IMR-90 (cell line): ENCODE measurements around the gene RFX4. TPM values are rescaled to one million over a fixed set of nuclear protein-coding genes. Genes with fewer than 3 reads are reported as not detected.

Experiments used
- ATAC-seq: fragments of 200-7000 bp; cut with Tn5 transposase; 2 replicates; pipeline ENCODE4 v1.9.1; 2020; ENCODE audit warnings: low read depth, mild to moderate bottlenecking, moderate library complexity
- BruUV-seq: library from RNA; stranded (reverse); fragments of 400-500 nt; replicated peaks from 2 replicates; lab custom pipeline; 2021; lab: Mats Ljungman, UMichigan
- CTCF ChIA-PET: fragments of 300-600 bp; formaldehyde crosslinking; extraction: SDS; loops from one replicate; lab custom pipeline; 2021; ENCODE audit warnings: antibody characterized with exemption; lab: Yijun Ruan, JAX
- POLR2A ChIA-PET: fragments of 300-600 bp; sonication (Branson Sonifier 250); formaldehyde crosslinking; loops from one replicate; lab custom pipeline; 2022; ENCODE audit warnings: antibody characterized with exemption; ENCODE audit not compliant: unreplicated experiment; lab: Charles Lee
- DNase-seq: peaks from one replicate; pipeline ENCODE4 v3.0.0; 2013
- H2AFZ ChIP-seq: replicated peaks from 2 replicates; pipeline ENCODE3; 2013; ENCODE audit warnings: low read length, mild to moderate bottlenecking; ENCODE audit not compliant: poor library complexity
- H2AK5ac ChIP-seq: 2 replicates; pipeline ENCODE4 v1.6.1; 2013; ENCODE audit warnings: low read depth, low read length, inconsistent platforms
- H2AK9ac ChIP-seq: replicated peaks from 2 replicates; pipeline ENCODE3; 2013; ENCODE audit warnings: mild to moderate bottlenecking, low read depth, low read length, moderate library complexity; ENCODE audit not compliant: poor library complexity
- H2BK120ac ChIP-seq: 2 replicates; pipeline ENCODE4 v1.6.1; 2013; ENCODE audit warnings: low read depth, low read length, inconsistent platforms
- H2BK15ac ChIP-seq: 3 replicates; pipeline ENCODE4 v1.6.1; 2013; ENCODE audit warnings: low read depth, low read length, inconsistent platforms
- H2BK20ac ChIP-seq: 2 replicates; pipeline ENCODE4 v1.6.1; 2013; ENCODE audit warnings: low read depth, mild to moderate bottlenecking, inconsistent platforms, low read length, moderate library complexity
- H2BK5ac ChIP-seq: 2 replicates; pipeline ENCODE4 v1.6.1; 2013; ENCODE audit warnings: mild to moderate bottlenecking, low read depth, low read length, inconsistent platforms; ENCODE audit not compliant: poor library complexity, severe bottlenecking
- H3K14ac ChIP-seq: replicated peaks from 2 replicates; pipeline ENCODE4 v1.6.1; 2013; ENCODE audit warnings: low read depth, low read length, inconsistent platforms
- H3K18ac ChIP-seq: 2 replicates; pipeline ENCODE4 v1.6.1; 2013; ENCODE audit warnings: low read depth, low read length, control low read depth
- H3K23ac ChIP-seq: 2 replicates; pipeline ENCODE4 v1.6.1; 2013; ENCODE audit warnings: low read depth, low read length, inconsistent platforms
- H3K27ac ChIP-seq: 2 replicates; pipeline ENCODE4 v1.5.1; 2013; ENCODE audit warnings: mild to moderate bottlenecking, control low read depth, low read length; ENCODE audit not compliant: insufficient read depth
- H3K27me3 ChIP-seq: 2 replicates; pipeline ENCODE4 v1.6.1; 2013; ENCODE audit warnings: low read length; ENCODE audit not compliant: control insufficient read depth, insufficient read depth
- H3K36me3 ChIP-seq: 2 replicates; pipeline ENCODE4 v1.6.1; 2013; ENCODE audit warnings: low read length, mixed read lengths; ENCODE audit not compliant: control insufficient read depth, insufficient read depth
- H3K4ac ChIP-seq: 2 replicates; pipeline ENCODE4 v1.6.1; 2013; ENCODE audit warnings: low read depth, low read length, inconsistent platforms
- H3K4me1 ChIP-seq: 2 replicates; pipeline ENCODE4 v1.6.1; 2013; ENCODE audit warnings: low read length, mixed read lengths; ENCODE audit not compliant: control insufficient read depth, insufficient read depth
- H3K4me2 ChIP-seq: 2 replicates; pipeline ENCODE4 v1.6.1; 2013; ENCODE audit warnings: low read depth, mild to moderate bottlenecking, control low read depth, low read length, moderate library complexity
- H3K4me3 ChIP-seq: 2 replicates; pipeline ENCODE4 v1.5.1; 2013; ENCODE audit warnings: low read depth, mild to moderate bottlenecking, control low read depth, low read length, moderate library complexity; ENCODE audit not compliant: insufficient read depth
- H3K56ac ChIP-seq: 2 replicates; pipeline ENCODE4 v1.6.1; 2013; ENCODE audit warnings: low read length, inconsistent platforms; ENCODE audit not compliant: insufficient read depth; ENCODE audit errors: extremely low read depth
- H3K79me1 ChIP-seq, 2 experiments: 2 replicates each; pipeline ENCODE4 v1.6.1; 2013; ENCODE audit warnings: low read length in 2 of 2, inconsistent platforms in 1 of 2, low read depth in 1 of 2
- H3K9ac ChIP-seq: 2 replicates; pipeline ENCODE4 v1.6.1; 2013; ENCODE audit warnings: low read depth, low read length, control low read depth
- H3K9me1 ChIP-seq: 2 replicates; pipeline ENCODE4 v1.6.1; 2013; ENCODE audit warnings: low read length, inconsistent platforms; ENCODE audit not compliant: insufficient read depth
- H3K9me3 ChIP-seq: 2 replicates; pipeline ENCODE4 v1.6.1; 2013; ENCODE audit warnings: low read length; ENCODE audit not compliant: control insufficient read depth, insufficient read depth
- H4K20me1 ChIP-seq: 2 replicates; pipeline ENCODE4 v1.6.1; 2013; ENCODE audit warnings: low read length, inconsistent platforms; ENCODE audit not compliant: insufficient read depth
- H4K5ac ChIP-seq: 2 replicates; pipeline ENCODE4 v1.6.1; 2013; ENCODE audit warnings: mild to moderate bottlenecking, low read depth, low read length, control low read depth
- H4K8ac ChIP-seq, 2 experiments: 2 replicates each; pipeline ENCODE4 v1.6.1; 2013; ENCODE audit warnings: low read depth in 2 of 2, low read length in 2 of 2, control low read depth in 1 of 2, inconsistent platforms in 1 of 2
- H4K91ac ChIP-seq: 2 replicates; pipeline ENCODE4 v1.6.1; 2013; ENCODE audit warnings: low read depth, low read length, inconsistent platforms; ENCODE audit not compliant: insufficient read depth
- BHLHE40 ChIP-seq: fragments of 150-350 bp; IDR thresholded peaks from 2 replicates; pipeline ENCODE4 v1.6.1; 2016; ENCODE audit warnings: mild to moderate bottlenecking, low read depth, low read length
- CEBPB ChIP-seq: IDR thresholded peaks from 2 replicates; pipeline ENCODE4 v1.6.1; 2012; ENCODE audit warnings: low read depth, low read length, improper control_type of control experiment
- CHD1 ChIP-seq: IDR thresholded peaks from 2 replicates; pipeline ENCODE4 v1.6.1; 2012; ENCODE audit warnings: low read depth, low read length, improper control_type of control experiment
- ELK1 ChIP-seq: fragments of 150-350 bp; IDR thresholded peaks from 2 replicates; pipeline ENCODE4 v1.6.1; 2016; ENCODE audit warnings: low read depth, mild to moderate bottlenecking, low read length, moderate library complexity, borderline replicate concordance
- FOS ChIP-seq: fragments of 150-350 bp; IDR thresholded peaks from 2 replicates; pipeline ENCODE4 v1.6.1; 2016; ENCODE audit warnings: low read depth, low read length
- MAFK ChIP-seq: IDR thresholded peaks from 2 replicates; pipeline ENCODE4 v1.6.1; 2012; ENCODE audit warnings: low read depth, low read length, improper control_type of control experiment
- MAZ ChIP-seq: IDR thresholded peaks from 2 replicates; pipeline ENCODE4 v1.6.1; 2012; ENCODE audit warnings: low read depth, mild to moderate bottlenecking, low read length, improper control_type of control experiment, moderate library complexity, borderline replicate concordance
- MXI1 ChIP-seq: IDR thresholded peaks from 2 replicates; pipeline ENCODE4 v1.6.1; 2012; ENCODE audit warnings: low read depth, mild to moderate bottlenecking, low read length, moderate library complexity, borderline replicate concordance
- NFE2L2 ChIP-seq: fragments of 150-350 bp; IDR thresholded peaks from 2 replicates; pipeline ENCODE4 v1.6.1; 2016; ENCODE audit warnings: low read depth, mild to moderate bottlenecking, low read length
- POLR2A ChIP-seq: IDR thresholded peaks from 2 replicates; pipeline ENCODE4 v1.6.1; 2012; ENCODE audit warnings: mild to moderate bottlenecking, low read depth, low read length
- RAD21 ChIP-seq: IDR thresholded peaks from 2 replicates; pipeline ENCODE4 v1.6.1; 2012; ENCODE audit warnings: low read length, improper control_type of control experiment
- RCOR1 ChIP-seq: IDR thresholded peaks from 2 replicates; pipeline ENCODE4 v1.6.1; 2012; ENCODE audit warnings: mild to moderate bottlenecking, low read length, improper control_type of control experiment; ENCODE audit not compliant: insufficient replicate concordance
- RFX5 ChIP-seq: IDR thresholded peaks from 2 replicates; pipeline ENCODE4 v1.8.0; 2012; ENCODE audit warnings: low read depth, mild to moderate bottlenecking, low read length, moderate library complexity
- SMC3 ChIP-seq: fragments of 150-350 bp; IDR thresholded peaks from 2 replicates; pipeline ENCODE4 v1.6.1; 2016; ENCODE audit warnings: low read depth, mild to moderate bottlenecking, antibody characterized with exemption, low read length, moderate library complexity
- USF2 ChIP-seq: fragments of 150-350 bp; IDR thresholded peaks from 2 replicates; pipeline ENCODE4 v1.6.1; 2017; ENCODE audit warnings: mild to moderate bottlenecking, antibody characterized with exemption, low read length, low read depth
- WGBS, 2 experiments: methylation state at CpG; one replicate each; pipeline versions ENCODE4 v1.1.5 to v1.1.7; 2013; ENCODE audit warnings: missing lambda C conversion rate in 2 of 2; ENCODE audit not compliant: insufficient read length in 1 of 2; ENCODE audit errors: extremely low coverage in 2 of 2; 5-methylcytosine and 5-hydroxymethylcytosine counted together
- dilution Hi-C: fragments of 300-500 bp; cut with HindIII; formaldehyde crosslinking; loops from one replicate; pipeline ENCODE4 v1.14.3; 2018; ENCODE audit warnings: low sequenced_read_pairs; ENCODE audit not compliant: unreplicated experiment
- in situ Hi-C: fragments of 300-500 bp; cut with MboI; formaldehyde crosslinking; loops from 3 replicates; pipeline ENCODE4 v1.14.3; 2019; ENCODE audit warnings: low sequenced_read_pairs, inconsistent platforms, mixed read lengths
- intact Hi-C: fragments of 100-400 bp; cut with micrococcal nuclease; formaldehyde crosslinking; loops from 2 replicates; pipeline ENCODE4 v1.10.0; 2022
- polyA plus RNA-seq, 3 experiments: library from polyadenylated mRNA; depleted of rRNA; stranded (reverse); fragments of >200 nt; gene quantifications; 2 replicates each; pipeline ENCODE4 v1.2.3, GENCODE V29; 2012; ENCODE audit warnings: low replicate concordance in 1 of 3
- total RNA-seq: library from RNA; depleted of rRNA; stranded (reverse); fragments of >200 nt; gene quantifications from 2 replicates; pipeline ENCODE4 v1.2.3, GENCODE V29; 2012
- TF ChIP-seq, protein P1 (sequence below): conservative IDR thresholded peaks from 2 replicates; pipeline ENCODE4 v1.5.1; 2012; ENCODE audit warnings: mild to moderate bottlenecking, low read depth, low read length, improper control_type of control experiment

The RFX4 gene
- total and polyA plus RNA-seq, 2 of the 4 experiments (the other 2 are of a cell fraction) = not detected

DNA sequence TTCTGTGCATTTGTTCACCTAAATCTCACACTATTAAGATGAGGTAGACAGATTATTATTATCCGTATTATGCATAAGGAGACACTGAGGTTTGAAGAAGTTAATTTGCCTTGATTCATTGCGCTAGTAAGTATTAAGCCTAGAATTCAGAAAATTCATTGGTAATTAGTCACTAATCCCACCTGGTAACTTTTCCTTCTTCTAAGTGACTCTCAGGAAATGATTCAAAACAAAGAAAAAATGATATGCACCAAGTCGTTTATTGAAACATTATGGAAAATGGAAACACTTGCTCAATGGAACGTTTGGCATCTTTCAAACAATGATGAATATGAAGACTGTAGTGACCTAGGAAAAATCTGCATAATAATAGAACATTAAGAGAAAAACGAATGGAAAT lies 15.2 kb downstream of the RFX4 start:
- in situ Hi-C loops = no loop called here
- H3K27ac ChIP-seq = no peak overlapping the region
- no peak overlapping the region for H3K56ac ChIP-seq
- H3K18ac ChIP-seq = no peak overlapping the region
- no peak overlapping the region for H3K14ac ChIP-seq
- H3K79me1 ChIP-seq = no peaks in the 10 kb centered on the region
- no peak overlapping the region for H2AK5ac ChIP-seq
- TF ChIP-seq FOS (no peak), RCOR1 (no peak), ELK1 (no peak), SMC3 (no peak), POLR2A (no peak), NFE2L2 (no peak), BHLHE40 (no peak), MXI1 (no peak), MAFK (no peak), RFX5 (no peak), RAD21 (no peak), USF2 (no peak), MAZ (no peak), CEBPB (no peak), CHD1 (no peak)
- TF ChIP-seq, protein P1, sequence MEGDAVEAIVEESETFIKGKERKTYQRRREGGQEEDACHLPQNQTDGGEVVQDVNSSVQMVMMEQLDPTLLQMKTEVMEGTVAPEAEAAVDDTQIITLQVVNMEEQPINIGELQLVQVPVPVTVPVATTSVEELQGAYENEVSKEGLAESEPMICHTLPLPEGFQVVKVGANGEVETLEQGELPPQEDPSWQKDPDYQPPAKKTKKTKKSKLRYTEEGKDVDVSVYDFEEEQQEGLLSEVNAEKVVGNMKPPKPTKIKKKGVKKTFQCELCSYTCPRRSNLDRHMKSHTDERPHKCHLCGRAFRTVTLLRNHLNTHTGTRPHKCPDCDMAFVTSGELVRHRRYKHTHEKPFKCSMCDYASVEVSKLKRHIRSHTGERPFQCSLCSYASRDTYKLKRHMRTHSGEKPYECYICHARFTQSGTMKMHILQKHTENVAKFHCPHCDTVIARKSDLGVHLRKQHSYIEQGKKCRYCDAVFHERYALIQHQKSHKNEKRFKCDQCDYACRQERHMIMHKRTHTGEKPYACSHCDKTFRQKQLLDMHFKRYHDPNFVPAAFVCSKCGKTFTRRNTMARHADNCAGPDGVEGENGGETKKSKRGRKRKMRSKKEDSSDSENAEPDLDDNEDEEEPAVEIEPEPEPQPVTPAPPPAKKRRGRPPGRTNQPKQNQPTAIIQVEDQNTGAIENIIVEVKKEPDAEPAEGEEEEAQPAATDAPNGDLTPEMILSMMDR = no peak
- H3K9ac ChIP-seq = no peak overlapping the region
- H4K5ac ChIP-seq = no peak overlapping the region
- H3K23ac ChIP-seq = no peak overlapping the region
- no peak overlapping the region for H2BK5ac ChIP-seq
- dilution Hi-C loops = no loop called here
- H2BK15ac ChIP-seq = no peak overlapping the region
- no peaks in the 10 kb centered on the region for H3K9me3 ChIP-seq
- H4K8ac ChIP-seq = no peak overlapping the region
- no peak overlapping the region for H4K91ac ChIP-seq
- H2BK120ac ChIP-seq = no peak overlapping the region
- H3K36me3 ChIP-seq = no peaks in the 10 kb centered on the region
- H2AK9ac ChIP-seq = no peak overlapping the region
- H2AFZ ChIP-seq = no peak overlapping the region
- no CpG with 5 or more reads among the region's 5 CpGs for WGBS, 2 experiments
- ChIA-PET CTCF (no interaction called here), POLR2A (no interaction called here)
- DNase-seq (no peak), ATAC-seq (no peak)
- H3K4me3 ChIP-seq = no peak overlapping the region
- H3K9me1 ChIP-seq = no peaks in the 10 kb centered on the region
- peaks cover 24% of the 10 kb centered on the region for H3K27me3 ChIP-seq
- no TSS peak for BruUV-seq
- no peaks in the 10 kb centered on the region for H4K20me1 ChIP-seq
- no peak overlapping the region for H3K4ac ChIP-seq
- H2BK20ac ChIP-seq = no peak overlapping the region
- intact Hi-C loops = loop anchor here (10.0 kb wide), 1 partner anchor 327 kb away; no protein-coding TSS in a partner anchor
- H3K4me2 ChIP-seq = no peak overlapping the region
- H3K4me1 ChIP-seq = no peaks in the 10 kb centered on the region
